Activated B cell treated with CpG ODN at 0.5 μM for 24 hours (primary cell): ENCODE data around the gene NRXN2. TPM values are rescaled to one million over a fixed set of nuclear protein-coding genes. Genes with fewer than 3 reads are reported as not detected.

Source experiments
- ATAC-seq: fragments of 200-7000 bp; cut with Tn5 transposase; one replicate; pipeline ENCODE4 v1.10.0; 2021; ENCODE audit warnings: low read depth, mild to moderate bottlenecking, moderate library complexity
- CTCF ChIA-PET: fragments of 350-600 bp; sonication (Branson Sonifier 250); formaldehyde crosslinking; loops from one replicate; lab custom pipeline; 2021; ENCODE audit warnings: antibody characterized with exemption; lab: Charles Lee
- POLR2A ChIA-PET: fragments of 350-600 bp; sonication (Branson Sonifier 250); formaldehyde crosslinking; loops from one replicate; lab custom pipeline; 2021; ENCODE audit warnings: antibody characterized with exemption; lab: Charles Lee
- DNase-seq: peaks from one replicate; pipeline ENCODE4 v3.0.0; 2022
- H3K27ac Mint-ChIP-seq: one replicate; pipeline ENCODE4 v1.8.0; 2020; ENCODE audit warnings: mixed read lengths
- H3K27me3 Mint-ChIP-seq: one replicate; pipeline ENCODE4 v1.8.0; 2021; ENCODE audit warnings: mixed read lengths
- H3K36me3 Mint-ChIP-seq: one replicate; pipeline ENCODE4 v1.8.0; 2021; ENCODE audit warnings: low read depth, mixed read lengths
- H3K4me1 Mint-ChIP-seq: one replicate; pipeline ENCODE4 v1.8.0; 2021; ENCODE audit warnings: mixed read lengths
- H3K4me3 Mint-ChIP-seq: one replicate; pipeline ENCODE4 v1.8.0; 2020; ENCODE audit warnings: mild to moderate bottlenecking, mixed read lengths
- H3K9me3 Mint-ChIP-seq: one replicate; pipeline ENCODE4 v1.8.0; 2020; ENCODE audit warnings: mixed read lengths
- intact Hi-C: fragments of 100-400 bp; cut with micrococcal nuclease; formaldehyde crosslinking; loops from one replicate; pipeline ENCODE4 v1.15.1; 2024
- total RNA-seq: library from RNA; stranded (reverse); gene quantifications from 2 replicates; pipeline ENCODE4 v1.2.3, GENCODE V29; 2022
- TF ChIP-seq, protein P1 (sequence below): fragments of 200-600 bp; IDR thresholded peaks from one replicate; pipeline ENCODE4 v1.8.0; 2022; ENCODE audit warnings: antibody characterized with exemption, mild to moderate bottlenecking

NRXN2 gene
- total RNA-seq, 1 donor from 2014 or later: 0.73 TPM

DNA sequence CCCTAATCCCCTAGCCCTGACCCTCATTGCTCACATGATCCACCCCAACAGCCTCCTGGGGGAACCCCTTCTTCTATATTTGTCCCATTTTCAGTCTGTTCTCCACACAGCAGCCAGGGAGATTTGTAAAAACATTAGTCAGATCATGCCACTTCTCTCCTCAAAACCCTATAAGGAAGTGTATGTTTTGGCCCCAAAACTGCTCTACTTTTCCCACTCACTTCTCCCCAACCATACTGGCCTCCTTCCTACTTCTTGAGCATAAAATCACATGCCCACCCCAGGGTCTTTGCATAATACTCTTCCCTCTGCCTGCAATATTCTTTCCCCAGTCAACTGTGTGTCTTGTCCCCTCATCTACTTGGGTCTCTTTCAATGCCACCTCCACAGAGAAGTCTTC, 136.6 kb downstream of the NRXN2 start:
- ATAC-seq: no peak
- intact Hi-C loops: no loop called here
- no peak overlapping the region for H3K4me3 Mint-ChIP-seq
- CTCF ChIA-PET: no interaction called here
- POLR2A ChIA-PET: no interaction called here
- H3K27ac Mint-ChIP-seq: no peak overlapping the region
- peaks cover 17% of the 10 kb centered on the region for H3K9me3 Mint-ChIP-seq
- TF ChIP-seq, protein P1, sequence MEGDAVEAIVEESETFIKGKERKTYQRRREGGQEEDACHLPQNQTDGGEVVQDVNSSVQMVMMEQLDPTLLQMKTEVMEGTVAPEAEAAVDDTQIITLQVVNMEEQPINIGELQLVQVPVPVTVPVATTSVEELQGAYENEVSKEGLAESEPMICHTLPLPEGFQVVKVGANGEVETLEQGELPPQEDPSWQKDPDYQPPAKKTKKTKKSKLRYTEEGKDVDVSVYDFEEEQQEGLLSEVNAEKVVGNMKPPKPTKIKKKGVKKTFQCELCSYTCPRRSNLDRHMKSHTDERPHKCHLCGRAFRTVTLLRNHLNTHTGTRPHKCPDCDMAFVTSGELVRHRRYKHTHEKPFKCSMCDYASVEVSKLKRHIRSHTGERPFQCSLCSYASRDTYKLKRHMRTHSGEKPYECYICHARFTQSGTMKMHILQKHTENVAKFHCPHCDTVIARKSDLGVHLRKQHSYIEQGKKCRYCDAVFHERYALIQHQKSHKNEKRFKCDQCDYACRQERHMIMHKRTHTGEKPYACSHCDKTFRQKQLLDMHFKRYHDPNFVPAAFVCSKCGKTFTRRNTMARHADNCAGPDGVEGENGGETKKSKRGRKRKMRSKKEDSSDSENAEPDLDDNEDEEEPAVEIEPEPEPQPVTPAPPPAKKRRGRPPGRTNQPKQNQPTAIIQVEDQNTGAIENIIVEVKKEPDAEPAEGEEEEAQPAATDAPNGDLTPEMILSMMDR: no peak
- H3K27me3 Mint-ChIP-seq: peaks cover 20% of the 10 kb centered on the region
- no peaks in the 10 kb centered on the region for H3K4me1 Mint-ChIP-seq
- H3K36me3 Mint-ChIP-seq: no peaks in the 10 kb centered on the region
- no peak for DNase-seq

GRCh38 chr11:64585150-64585549, 137.8 kb downstream of the NRXN2 start:
- Mint-ChIP-seq H3K36me3 (no peaks in the 10 kb centered on the region), H3K9me3 (peaks cover 17% of the 10 kb centered on the region), H3K4me3 (no peak overlapping the region), H3K27ac (no peak overlapping the region), H3K27me3 (peaks cover 20% of the 10 kb centered on the region), H3K4me1 (no peaks in the 10 kb centered on the region)
- TF ChIP-seq, protein P1: no peak
- intact Hi-C loops: no loop called here
- ATAC-seq (no peak), DNase-seq (no peak)
- ChIA-PET POLR2A (no interaction called here), CTCF (no interaction called here)

DNA sequence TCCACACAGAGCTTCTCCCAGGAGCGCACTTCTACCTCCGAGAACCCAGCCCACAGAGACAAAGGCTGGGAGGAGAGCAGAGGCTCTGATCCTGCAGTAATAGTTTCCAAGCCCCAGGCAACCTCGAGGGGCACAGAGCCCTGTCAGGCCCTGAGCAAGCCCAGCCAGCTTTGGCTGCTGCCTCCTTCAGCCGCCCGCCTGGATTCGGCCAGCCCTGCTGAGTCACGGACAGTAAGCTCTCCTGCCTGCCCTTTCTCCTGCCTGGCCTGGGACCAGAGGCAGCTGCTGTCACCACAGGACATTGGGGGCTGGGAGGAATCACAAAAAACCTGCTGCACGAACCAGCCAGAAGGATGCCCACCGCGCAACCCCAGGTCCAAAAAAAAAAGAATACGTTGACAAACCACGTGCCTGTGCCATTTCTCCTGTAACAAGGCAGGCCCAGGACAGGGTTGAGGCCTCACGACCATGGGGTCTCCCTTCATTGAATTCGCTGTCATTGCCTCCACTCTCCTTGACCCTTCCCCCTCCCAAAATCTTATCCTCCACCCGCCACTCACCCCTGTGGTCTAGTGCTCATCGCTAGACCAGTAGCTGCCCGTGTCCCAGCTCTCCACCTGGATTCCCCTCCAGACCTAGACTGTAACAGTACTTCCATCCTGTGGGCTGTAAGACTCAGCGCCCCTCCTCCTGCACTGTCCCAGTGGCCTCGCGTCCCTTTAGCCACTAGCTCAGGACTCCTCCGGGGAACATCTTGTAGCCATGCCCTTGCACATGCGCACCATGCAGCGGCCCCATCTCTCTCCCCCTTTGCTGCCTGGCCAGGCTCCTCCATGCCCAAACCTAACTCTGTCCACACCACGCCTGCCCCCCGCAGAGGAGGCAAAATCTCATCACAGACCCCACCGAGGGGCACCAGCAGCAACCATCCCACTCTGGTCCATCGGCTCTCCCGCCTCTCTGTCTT, 139.4 kb downstream of the NRXN2 start:
- DNase-seq (no peak), ATAC-seq (no peak)
- H3K27ac Mint-ChIP-seq: no peak overlapping the region
- no peaks in the 10 kb centered on the region for H3K36me3 Mint-ChIP-seq
- TF ChIP-seq, protein P1: no peak
- intact Hi-C loops: no loop called here
- POLR2A ChIA-PET: no interaction called here
- H3K27me3 Mint-ChIP-seq: peaks cover 19% of the 10 kb centered on the region
- no peak overlapping the region for H3K4me3 Mint-ChIP-seq
- no peaks in the 10 kb centered on the region for H3K4me1 Mint-ChIP-seq
- CTCF ChIA-PET: no interaction called here
- peaks cover 9% of the 10 kb centered on the region for H3K9me3 Mint-ChIP-seq

DNA sequence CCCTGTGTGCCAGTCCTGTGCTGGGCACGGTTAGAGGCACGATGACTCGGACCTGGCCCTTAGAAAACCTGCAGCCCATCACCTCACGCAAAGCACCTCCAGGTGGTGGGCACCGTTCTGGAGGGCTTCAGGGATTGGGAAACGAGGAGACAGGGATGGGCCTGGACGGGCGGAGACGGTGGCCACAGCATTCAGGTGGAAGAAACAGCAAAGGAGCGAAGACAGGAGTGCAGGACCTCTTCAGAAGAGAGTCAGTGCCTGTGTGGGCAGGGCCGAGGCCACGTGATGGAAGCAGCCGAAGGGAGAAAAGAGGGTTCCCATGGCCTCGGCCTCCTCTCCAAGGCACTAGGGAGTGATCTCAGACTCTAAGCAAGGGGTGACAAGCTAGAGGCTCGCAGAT, 140.1 kb downstream of the NRXN2 start:
- no peak overlapping the region for H3K27ac Mint-ChIP-seq

DNA sequence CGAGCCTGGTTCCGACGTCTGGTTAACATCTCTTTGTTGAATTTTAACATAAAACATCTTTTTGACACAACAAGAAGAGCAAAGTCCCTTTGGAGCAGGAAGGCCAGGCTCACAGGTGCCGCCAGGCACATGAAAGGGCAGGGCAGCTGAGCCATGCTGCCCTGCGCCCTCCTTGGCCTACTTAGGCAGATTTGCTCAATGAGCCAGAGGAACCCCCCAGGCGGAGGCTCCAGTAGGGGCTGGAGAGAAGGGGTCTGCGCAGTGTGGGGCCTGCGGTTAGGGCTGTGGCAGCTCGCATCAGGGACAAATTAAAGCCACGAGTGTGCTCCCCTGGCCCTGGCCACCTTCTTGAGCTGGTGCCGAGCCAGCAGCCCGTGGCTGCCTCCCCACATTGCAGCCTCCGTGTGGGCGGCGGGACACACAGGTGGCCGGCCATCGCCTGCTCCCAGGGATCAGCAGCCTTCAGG, 141.9 kb downstream of the NRXN2 start:
- Mint-ChIP-seq H3K27me3 (peaks cover 15% of the 10 kb centered on the region), H3K9me3 (no peaks in the 10 kb centered on the region), H3K4me1 (peaks cover 4% of the 10 kb centered on the region), H3K27ac (no peak overlapping the region), H3K4me3 (no peak overlapping the region), H3K36me3 (no peaks in the 10 kb centered on the region)
- intact Hi-C loops: no loop called here
- ATAC-seq: no peak
- ChIA-PET CTCF (no interaction called here), POLR2A (no interaction called here)
- DNase-seq: no peak
- TF ChIP-seq, protein P1: no peak

More for the DNA sequence above, 140.1 kb downstream of the NRXN2 start:
- H3K4me3 Mint-ChIP-seq: no peak overlapping the region
- peaks cover 14% of the 10 kb centered on the region for H3K27me3 Mint-ChIP-seq
- intact Hi-C loops: no loop called here
- ChIA-PET CTCF (no interaction called here), POLR2A (no interaction called here)
- H3K9me3 Mint-ChIP-seq: peaks cover 2% of the 10 kb centered on the region
- H3K36me3 Mint-ChIP-seq: no peaks in the 10 kb centered on the region
- DNase-seq (no peak), ATAC-seq (no peak)
- peaks cover 2% of the 10 kb centered on the region for H3K4me1 Mint-ChIP-seq
- TF ChIP-seq, protein P1: no peak
